Peyer's patch (tissue), 4 donors: ENCODE measurements around the gene ITGAV.

Experiments
- POLR2A ChIP-seq, 2 donors: fragments of 450-650 bp; IDR thresholded peaks; one replicate each; pipeline ENCODE4 v1.5.1; 2017; ENCODE audit warnings: antibody characterized with exemption in 2 of 2, mild to moderate bottlenecking in 2 of 2, moderate library complexity in 2 of 2
- TF ChIP-seq, protein P1 (sequence below), 6 experiments: fragments of 450-650 bp in 4 of 6; fragments of 200-600 bp in 2 of 6; sonication (generic) in 1 of 6; IDR thresholded peaks; one replicate each; pipeline ENCODE4 v1.5.1; 2017 to 2019; ENCODE audit warnings: antibody characterized with exemption in 6 of 6, mild to moderate bottlenecking in 3 of 6, moderate library complexity in 1 of 6

DNA sequence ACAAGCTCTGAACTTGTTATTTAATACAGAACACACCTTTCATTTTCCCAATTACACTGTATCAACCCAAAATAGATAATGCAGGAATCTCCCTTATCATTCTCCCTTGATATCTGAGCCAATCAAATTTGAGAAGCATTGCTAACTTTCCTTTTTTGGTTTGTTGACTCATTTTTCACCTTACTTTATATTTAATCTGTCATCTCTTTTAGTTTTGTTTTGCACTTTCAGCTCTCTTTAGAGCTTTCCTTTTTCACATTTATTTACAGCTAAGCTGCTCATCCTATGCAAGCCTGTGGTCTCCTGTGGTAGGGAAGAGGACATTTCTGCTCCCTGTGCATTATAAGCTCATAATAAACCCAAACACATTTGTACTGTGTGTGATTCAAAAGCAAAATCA lies 50.1 kb downstream of the ITGAV start:
- no peak for TF ChIP-seq POLR2A (IDR thresholded peaks at IDR 0.05)
- TF ChIP-seq, protein P1, sequence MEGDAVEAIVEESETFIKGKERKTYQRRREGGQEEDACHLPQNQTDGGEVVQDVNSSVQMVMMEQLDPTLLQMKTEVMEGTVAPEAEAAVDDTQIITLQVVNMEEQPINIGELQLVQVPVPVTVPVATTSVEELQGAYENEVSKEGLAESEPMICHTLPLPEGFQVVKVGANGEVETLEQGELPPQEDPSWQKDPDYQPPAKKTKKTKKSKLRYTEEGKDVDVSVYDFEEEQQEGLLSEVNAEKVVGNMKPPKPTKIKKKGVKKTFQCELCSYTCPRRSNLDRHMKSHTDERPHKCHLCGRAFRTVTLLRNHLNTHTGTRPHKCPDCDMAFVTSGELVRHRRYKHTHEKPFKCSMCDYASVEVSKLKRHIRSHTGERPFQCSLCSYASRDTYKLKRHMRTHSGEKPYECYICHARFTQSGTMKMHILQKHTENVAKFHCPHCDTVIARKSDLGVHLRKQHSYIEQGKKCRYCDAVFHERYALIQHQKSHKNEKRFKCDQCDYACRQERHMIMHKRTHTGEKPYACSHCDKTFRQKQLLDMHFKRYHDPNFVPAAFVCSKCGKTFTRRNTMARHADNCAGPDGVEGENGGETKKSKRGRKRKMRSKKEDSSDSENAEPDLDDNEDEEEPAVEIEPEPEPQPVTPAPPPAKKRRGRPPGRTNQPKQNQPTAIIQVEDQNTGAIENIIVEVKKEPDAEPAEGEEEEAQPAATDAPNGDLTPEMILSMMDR (IDR thresholded peaks at IDR 0.05): no peak
